Measurements from ENCODE around the gene TESK2. TPM values are rescaled to one million over a fixed set of nuclear protein-coding genes. Genes with fewer than 3 reads are reported as not detected.
A peak's percentile ranks its signal among the peaks of the same experiment; 100 is the strongest.

TESK2 gene
- total RNA-seq, 2 donors from 2014 or later: 2.8 to 3.5 TPM

GRCh38 chr1:45319761-45320160, 171.2 kb downstream of the TESK2 start:
- no peak overlapping the region for H3K27ac ChIP-seq

GRCh38 chr1:45317166-45317565, 173.8 kb downstream of the TESK2 start:
- H3K4me3 ChIP-seq: no peak overlapping the region
- no peaks in the 10 kb centered on the region for H3K9me3 ChIP-seq
- H3K4me1 ChIP-seq: no peaks in the 10 kb centered on the region
- no peak for TF ChIP-seq CTCF (IDR thresholded peaks at IDR 0.05)
- DNase-seq (ENCODE audit: low spot score): no peak
- H3K36me3 ChIP-seq: no peaks in the 10 kb centered on the region
- H3K27ac ChIP-seq: no peak overlapping the region
- H3K27me3 ChIP-seq: no peaks in the 10 kb centered on the region

More at GRCh38 chr1:45319761-45320160, 171.2 kb downstream of the TESK2 start:
- no peaks in the 10 kb centered on the region for H3K9me3 ChIP-seq
- no peaks in the 10 kb centered on the region for H3K4me1 ChIP-seq
- no peak for DNase-seq (ENCODE audit: low spot score)
- no peak for TF ChIP-seq CTCF (IDR thresholded peaks at IDR 0.05)
- H3K4me3 ChIP-seq: no peak overlapping the region
- H3K36me3 ChIP-seq: no peaks in the 10 kb centered on the region
- H3K27me3 ChIP-seq: no peaks in the 10 kb centered on the region

- TF ChIP-seq CTCF (IDR thresholded peaks at IDR 0.05): no peak
Measured at GRCh38 chr1:45314266-45314665, 176.7 kb downstream of the TESK2 start.

DNA sequence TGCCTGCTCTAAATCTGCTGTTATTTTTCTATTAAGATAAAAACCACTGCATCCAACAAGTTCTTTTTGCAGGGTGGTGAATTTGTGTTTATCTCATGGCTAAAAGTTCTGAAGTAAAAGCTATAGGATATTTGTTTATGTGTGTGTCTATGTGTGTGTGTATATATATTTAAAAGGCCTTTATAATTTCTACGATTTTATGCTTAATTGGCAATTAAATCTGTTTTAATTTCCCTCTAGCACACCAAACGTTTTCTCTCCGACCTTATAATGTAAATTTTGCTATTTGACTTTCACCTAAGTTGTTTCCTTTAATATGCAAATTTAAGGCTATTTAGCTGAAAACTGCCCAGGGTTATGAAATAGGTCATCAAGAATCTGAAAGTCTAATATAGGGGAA, 184.1 kb downstream of the TESK2 start:
- no peak for TF ChIP-seq CTCF (IDR thresholded peaks at IDR 0.05)
- H3K36me3 ChIP-seq: no peaks in the 10 kb centered on the region
- no peak for DNase-seq (ENCODE audit: low spot score)
- peaks cover 0 to 12% of the 10 kb centered on the region in 2 donors for H3K4me1 ChIP-seq
- H3K9me3 ChIP-seq: no peaks in the 10 kb centered on the region
- no peak overlapping the region for H3K27ac ChIP-seq
- H3K4me3 ChIP-seq: no peak overlapping the region
- no peaks in the 10 kb centered on the region for H3K27me3 ChIP-seq

More at GRCh38 chr1:45314266-45314665, 176.7 kb downstream of the TESK2 start:
- H3K9me3 ChIP-seq: no peaks in the 10 kb centered on the region
- H3K36me3 ChIP-seq: no peaks in the 10 kb centered on the region
- no peak for DNase-seq (ENCODE audit: low spot score)
- H3K4me3 ChIP-seq: no peak overlapping the region
- H3K4me1 ChIP-seq: no peaks in the 10 kb centered on the region
- H3K27me3 ChIP-seq: no peaks in the 10 kb centered on the region
- H3K27ac ChIP-seq: no peak overlapping the region

GRCh38 chr1:45306319-45306718, 184.6 kb downstream of the TESK2 start:
- H3K4me1 ChIP-seq: peaks cover 0 to 12% of the 10 kb centered on the region in 2 donors
- H3K27ac ChIP-seq: no peak overlapping the region
- no peaks in the 10 kb centered on the region for H3K27me3 ChIP-seq
- TF ChIP-seq CTCF (IDR thresholded peaks at IDR 0.05): no peak
- H3K4me3 ChIP-seq: no peak overlapping the region
- DNase-seq (ENCODE audit: low spot score): peak; percentile 18
- H3K36me3 ChIP-seq: no peaks in the 10 kb centered on the region
- H3K9me3 ChIP-seq: no peaks in the 10 kb centered on the region

GRCh38 chr1:45305231-45305630, 185.7 kb downstream of the TESK2 start:
- H3K4me3 ChIP-seq: no peak overlapping the region
- H3K27me3 ChIP-seq: no peaks in the 10 kb centered on the region
- no peak for TF ChIP-seq CTCF (IDR thresholded peaks at IDR 0.05)
- no peaks in the 10 kb centered on the region for H3K36me3 ChIP-seq
- peaks cover 0 to 12% of the 10 kb centered on the region in 2 donors for H3K4me1 ChIP-seq
- DNase-seq (ENCODE audit: low spot score): peak; percentile 43
- no peak overlapping the region for H3K27ac ChIP-seq
- H3K9me3 ChIP-seq: no peaks in the 10 kb centered on the region

Measured in right atrium auricular region (tissue), 2 donors.